ENCODE data around the gene ODF2.

Gene ODF2

DNA sequence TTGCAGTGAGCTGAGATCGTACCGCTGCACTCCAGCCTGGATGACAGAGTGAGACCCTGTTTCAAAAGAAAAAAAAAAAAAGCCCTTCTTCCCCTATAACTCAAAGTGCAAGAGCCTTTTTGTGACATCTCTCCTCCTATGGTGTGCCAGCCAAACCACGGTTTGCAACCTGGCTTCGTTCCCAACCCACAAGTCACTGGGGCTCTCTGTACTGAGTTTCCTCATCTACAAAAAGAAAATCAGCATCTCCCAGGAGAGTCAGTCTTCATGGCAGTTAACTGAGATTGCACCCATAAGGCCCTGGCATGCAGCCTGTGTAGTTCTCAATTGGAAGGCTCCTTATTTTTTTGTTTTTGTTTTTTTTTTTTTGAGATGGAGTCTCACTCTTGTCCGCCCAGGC, 14.8 kb downstream of the ODF2 start:
- peaks cover 41% of the 10 kb centered on the region for H3K36me3 ChIP-seq
- H3K9me3 ChIP-seq = no peaks in the 10 kb centered on the region
- H3K27ac ChIP-seq = no peak overlapping the region
- H3K4me1 ChIP-seq (ENCODE audit: control insufficient read depth in 1 of 2, insufficient read depth in 1 of 2, low read depth in 1 of 2, low read length in 1 of 2) = no peaks in the 10 kb centered on the region
- no peak overlapping the region for H3K4me3 ChIP-seq (ENCODE audit: low read depth in 1 of 2, low read length in 1 of 2)
- TF ChIP-seq, protein P1, sequence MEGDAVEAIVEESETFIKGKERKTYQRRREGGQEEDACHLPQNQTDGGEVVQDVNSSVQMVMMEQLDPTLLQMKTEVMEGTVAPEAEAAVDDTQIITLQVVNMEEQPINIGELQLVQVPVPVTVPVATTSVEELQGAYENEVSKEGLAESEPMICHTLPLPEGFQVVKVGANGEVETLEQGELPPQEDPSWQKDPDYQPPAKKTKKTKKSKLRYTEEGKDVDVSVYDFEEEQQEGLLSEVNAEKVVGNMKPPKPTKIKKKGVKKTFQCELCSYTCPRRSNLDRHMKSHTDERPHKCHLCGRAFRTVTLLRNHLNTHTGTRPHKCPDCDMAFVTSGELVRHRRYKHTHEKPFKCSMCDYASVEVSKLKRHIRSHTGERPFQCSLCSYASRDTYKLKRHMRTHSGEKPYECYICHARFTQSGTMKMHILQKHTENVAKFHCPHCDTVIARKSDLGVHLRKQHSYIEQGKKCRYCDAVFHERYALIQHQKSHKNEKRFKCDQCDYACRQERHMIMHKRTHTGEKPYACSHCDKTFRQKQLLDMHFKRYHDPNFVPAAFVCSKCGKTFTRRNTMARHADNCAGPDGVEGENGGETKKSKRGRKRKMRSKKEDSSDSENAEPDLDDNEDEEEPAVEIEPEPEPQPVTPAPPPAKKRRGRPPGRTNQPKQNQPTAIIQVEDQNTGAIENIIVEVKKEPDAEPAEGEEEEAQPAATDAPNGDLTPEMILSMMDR (IDR thresholded peaks at IDR 0.05) = no peak
- no peaks in the 10 kb centered on the region for H3K27me3 ChIP-seq

DNA sequence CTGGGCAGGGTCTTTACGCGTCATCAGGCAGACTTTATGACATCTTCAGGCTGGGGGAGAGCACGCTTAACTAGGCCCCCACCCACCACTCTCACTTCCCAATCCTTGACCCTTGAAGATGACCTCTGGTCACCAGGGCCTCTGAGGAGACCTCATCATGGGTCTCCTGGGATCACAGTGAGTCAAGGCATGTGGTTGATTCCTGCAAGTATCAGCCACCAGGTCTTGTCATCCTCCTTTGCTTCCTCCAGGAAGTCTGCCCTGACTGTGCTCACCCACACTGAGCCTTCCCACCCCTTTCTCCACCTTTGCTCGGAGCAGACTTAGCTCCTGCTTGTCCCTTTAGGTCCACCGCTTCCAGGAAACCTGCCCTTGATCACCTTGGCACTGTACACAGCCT, 17.3 kb downstream of the ODF2 start:
- no peaks in the 10 kb centered on the region for H3K27me3 ChIP-seq
- H3K9me3 ChIP-seq = no peaks in the 10 kb centered on the region
- TF ChIP-seq, protein P1 (IDR thresholded peaks at IDR 0.05) = no peak
- peaks cover 53% of the 10 kb centered on the region for H3K36me3 ChIP-seq
- H3K4me1 ChIP-seq (ENCODE audit: control insufficient read depth in 1 of 2, insufficient read depth in 1 of 2, low read depth in 1 of 2, low read length in 1 of 2) = no peaks in the 10 kb centered on the region
- no peak overlapping the region for H3K27ac ChIP-seq
- no peak overlapping the region for H3K4me3 ChIP-seq (ENCODE audit: low read depth in 1 of 2, low read length in 1 of 2)

DNA sequence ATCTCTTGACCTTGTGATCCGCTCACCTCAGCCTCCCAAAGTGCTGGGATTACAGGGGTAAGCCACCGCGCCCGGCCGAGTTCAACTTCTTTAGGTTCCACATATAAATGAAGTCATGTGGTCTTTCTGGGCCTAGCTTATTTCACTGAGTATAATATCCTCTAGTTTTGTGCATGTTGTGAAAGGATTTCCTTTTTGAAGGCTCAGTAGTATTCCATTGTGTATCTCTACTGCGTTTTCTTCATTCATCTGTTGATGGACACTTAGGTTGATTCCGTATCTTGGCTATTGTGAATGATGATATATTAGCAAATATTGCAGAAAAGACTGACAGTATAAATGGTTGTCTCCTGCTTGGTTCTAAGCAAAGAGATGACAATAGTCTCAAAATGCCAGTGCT, 20.1 kb downstream of the ODF2 start:
- Histone ChIP-seq H3K27me3 (no peaks in the 10 kb centered on the region), H3K36me3 (peaks cover 73% of the 10 kb centered on the region), H3K4me3 (ENCODE audit: low read depth in 1 of 2, low read length in 1 of 2) (no peak overlapping the region), H3K27ac (no peak overlapping the region), H3K4me1 (ENCODE audit: control insufficient read depth in 1 of 2, insufficient read depth in 1 of 2, low read depth in 1 of 2, low read length in 1 of 2) (no peaks in the 10 kb centered on the region), H3K9me3 (no peaks in the 10 kb centered on the region)
- TF ChIP-seq, protein P1 (IDR thresholded peaks at IDR 0.05) = no peak

DNA sequence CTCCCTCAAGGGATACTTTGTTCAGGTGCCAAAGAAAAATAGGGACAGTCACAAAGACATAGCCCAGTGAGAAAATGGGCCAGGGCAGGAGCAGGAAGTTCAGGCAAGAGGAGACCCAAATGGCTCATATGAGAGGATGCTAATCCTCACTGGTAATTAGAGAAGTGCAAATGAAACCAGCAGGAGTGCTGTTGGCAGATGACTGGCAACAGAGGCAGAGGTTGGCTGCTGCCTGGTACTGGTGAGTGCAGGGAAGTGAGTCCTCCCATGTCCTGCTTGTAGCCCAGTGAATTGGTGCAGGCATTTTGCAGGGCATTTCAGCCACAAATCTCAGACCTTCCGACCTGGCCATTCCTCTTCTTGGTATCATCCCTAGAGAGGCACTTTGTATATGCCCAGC, 23.5 kb downstream of the ODF2 start:
- Histone ChIP-seq H3K9me3 (no peaks in the 10 kb centered on the region), H3K4me3 (ENCODE audit: low read depth in 1 of 2, low read length in 1 of 2) (no peak overlapping the region), H3K27me3 (no peaks in the 10 kb centered on the region), H3K36me3 (peaks cover 84% of the 10 kb centered on the region), H3K4me1 (ENCODE audit: control insufficient read depth in 1 of 2, insufficient read depth in 1 of 2, low read depth in 1 of 2, low read length in 1 of 2) (no peaks in the 10 kb centered on the region), H3K27ac (no peak overlapping the region)
- TF ChIP-seq, protein P1 (IDR thresholded peaks at IDR 0.05) = no peak

DNA sequence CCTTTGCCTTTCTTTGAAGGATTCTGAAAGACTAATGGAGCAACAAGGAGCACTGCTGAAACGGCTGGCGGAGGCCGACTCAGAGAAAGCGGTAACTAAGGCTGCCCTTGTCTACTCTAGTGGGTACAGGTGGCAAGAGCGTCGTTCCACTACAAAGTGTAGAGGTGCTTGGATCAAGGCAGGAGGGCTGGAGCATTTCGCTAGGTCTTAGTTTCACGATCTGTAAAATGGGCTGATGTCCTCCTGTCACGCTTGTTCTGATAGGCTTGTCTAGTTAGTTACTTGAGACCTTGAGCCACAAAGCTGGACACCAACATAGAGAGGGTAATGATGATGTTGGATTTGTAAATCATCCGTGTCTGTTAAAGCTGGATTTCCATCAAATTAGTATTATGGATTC, 25.8 kb downstream of the ODF2 start:
- Histone ChIP-seq H3K9me3 (no peaks in the 10 kb centered on the region), H3K27me3 (no peaks in the 10 kb centered on the region), H3K36me3 (peaks cover 88% of the 10 kb centered on the region), H3K4me3 (ENCODE audit: low read depth in 1 of 2, low read length in 1 of 2) (no peak overlapping the region), H3K27ac (no peak overlapping the region), H3K4me1 (ENCODE audit: control insufficient read depth in 1 of 2, insufficient read depth in 1 of 2, low read depth in 1 of 2, low read length in 1 of 2) (no peaks in the 10 kb centered on the region)
- TF ChIP-seq, protein P1 (IDR thresholded peaks at IDR 0.05) = no peak

DNA sequence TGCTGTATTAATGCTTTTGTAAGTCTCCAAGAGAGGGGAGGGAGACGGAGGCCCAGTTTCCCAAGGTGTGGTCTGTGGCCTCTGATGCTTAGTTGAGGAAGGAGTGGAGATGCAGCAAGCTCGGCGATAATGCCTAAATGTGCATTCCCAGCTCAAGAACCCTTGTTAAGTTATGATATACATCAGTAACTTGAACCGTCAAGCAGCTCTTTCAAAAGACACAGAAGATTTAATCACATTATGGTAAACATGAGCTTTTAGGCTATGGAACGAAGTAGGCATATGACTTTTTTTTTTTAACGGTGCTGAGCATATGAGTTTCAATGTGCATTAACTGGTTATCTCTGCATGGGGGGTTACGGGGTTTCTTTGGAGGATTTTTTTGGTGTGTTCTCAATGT, 26.4 kb downstream of the ODF2 start:
- Histone ChIP-seq H3K27me3 (no peaks in the 10 kb centered on the region), H3K4me1 (ENCODE audit: control insufficient read depth in 1 of 2, insufficient read depth in 1 of 2, low read depth in 1 of 2, low read length in 1 of 2) (no peaks in the 10 kb centered on the region), H3K9me3 (no peaks in the 10 kb centered on the region), H3K27ac (no peak overlapping the region), H3K4me3 (ENCODE audit: low read depth in 1 of 2, low read length in 1 of 2) (no peak overlapping the region), H3K36me3 (peaks cover 95% of the 10 kb centered on the region)
- TF ChIP-seq, protein P1 (IDR thresholded peaks at IDR 0.05) = no peak
